Retinal pigment epithelial cell (primary cell): ENCODE measurements around the gene FBXO8.

Source experiments
- DNase-seq: peaks from one replicate; pipeline ENCODE4 v3.0.0-alpha.2; 2010; ENCODE audit warnings: low read depth
- H3K4me3 ChIP-seq: 2 replicates; pipeline ENCODE4 v1.5.1; 2011; ENCODE audit warnings: mild to moderate bottlenecking, low read length, control low read depth, moderate library complexity
- TF ChIP-seq, protein P1 (sequence below): conservative IDR thresholded peaks from 2 replicates; pipeline ENCODE4 v1.5.1; 2011; ENCODE audit warnings: low read depth, low read length, control low read depth, inconsistent platforms

The FBXO8 gene

DNA sequence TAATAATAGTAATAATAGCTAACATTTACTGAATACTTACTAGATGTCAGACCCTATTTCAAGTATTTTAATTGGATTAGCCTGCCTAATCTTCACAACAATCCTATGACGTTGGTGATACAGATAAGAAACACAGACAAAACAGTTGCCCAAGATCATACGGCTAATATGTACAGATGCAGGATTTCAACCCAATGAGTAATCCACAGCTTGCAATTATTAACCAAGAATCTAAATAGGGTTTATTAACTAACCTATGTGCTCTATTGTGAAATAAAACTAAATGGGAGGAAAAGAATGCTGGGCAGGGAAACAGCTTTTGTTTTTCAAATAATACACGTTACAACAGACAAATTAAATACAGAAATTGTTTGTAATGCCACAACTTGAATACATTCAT is 23.4 kb downstream of the FBXO8 start:
- TF ChIP-seq, protein P1, sequence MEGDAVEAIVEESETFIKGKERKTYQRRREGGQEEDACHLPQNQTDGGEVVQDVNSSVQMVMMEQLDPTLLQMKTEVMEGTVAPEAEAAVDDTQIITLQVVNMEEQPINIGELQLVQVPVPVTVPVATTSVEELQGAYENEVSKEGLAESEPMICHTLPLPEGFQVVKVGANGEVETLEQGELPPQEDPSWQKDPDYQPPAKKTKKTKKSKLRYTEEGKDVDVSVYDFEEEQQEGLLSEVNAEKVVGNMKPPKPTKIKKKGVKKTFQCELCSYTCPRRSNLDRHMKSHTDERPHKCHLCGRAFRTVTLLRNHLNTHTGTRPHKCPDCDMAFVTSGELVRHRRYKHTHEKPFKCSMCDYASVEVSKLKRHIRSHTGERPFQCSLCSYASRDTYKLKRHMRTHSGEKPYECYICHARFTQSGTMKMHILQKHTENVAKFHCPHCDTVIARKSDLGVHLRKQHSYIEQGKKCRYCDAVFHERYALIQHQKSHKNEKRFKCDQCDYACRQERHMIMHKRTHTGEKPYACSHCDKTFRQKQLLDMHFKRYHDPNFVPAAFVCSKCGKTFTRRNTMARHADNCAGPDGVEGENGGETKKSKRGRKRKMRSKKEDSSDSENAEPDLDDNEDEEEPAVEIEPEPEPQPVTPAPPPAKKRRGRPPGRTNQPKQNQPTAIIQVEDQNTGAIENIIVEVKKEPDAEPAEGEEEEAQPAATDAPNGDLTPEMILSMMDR, result no peak

DNA sequence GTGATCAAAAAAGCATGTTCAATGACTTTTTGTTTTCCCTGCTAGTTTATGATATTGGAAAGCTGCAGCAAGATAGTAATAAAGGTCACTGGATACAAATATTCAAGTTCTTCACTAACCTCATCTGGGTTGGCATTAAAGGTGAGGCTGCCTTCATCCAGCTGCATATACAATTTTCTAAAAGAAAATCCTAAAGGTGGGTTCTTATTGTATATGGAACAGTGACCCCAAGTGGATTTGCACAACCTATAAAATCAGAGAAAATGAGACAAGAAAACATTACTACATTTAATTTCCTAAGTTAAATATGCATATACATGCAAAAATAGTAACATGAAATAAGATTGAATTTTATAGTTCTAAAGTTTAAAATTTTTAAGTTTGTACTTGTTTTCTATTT is 23.9 kb downstream of the FBXO8 start:
- no peak overlapping the region for H3K4me3 ChIP-seq
- TF ChIP-seq, protein P1, result no peak
- DNase-seq, result no peak

More for the DNA sequence above, 23.4 kb downstream of the FBXO8 start:
- DNase-seq, result peak; percentile 97
- H3K4me3 ChIP-seq, result no peak overlapping the region

DNA sequence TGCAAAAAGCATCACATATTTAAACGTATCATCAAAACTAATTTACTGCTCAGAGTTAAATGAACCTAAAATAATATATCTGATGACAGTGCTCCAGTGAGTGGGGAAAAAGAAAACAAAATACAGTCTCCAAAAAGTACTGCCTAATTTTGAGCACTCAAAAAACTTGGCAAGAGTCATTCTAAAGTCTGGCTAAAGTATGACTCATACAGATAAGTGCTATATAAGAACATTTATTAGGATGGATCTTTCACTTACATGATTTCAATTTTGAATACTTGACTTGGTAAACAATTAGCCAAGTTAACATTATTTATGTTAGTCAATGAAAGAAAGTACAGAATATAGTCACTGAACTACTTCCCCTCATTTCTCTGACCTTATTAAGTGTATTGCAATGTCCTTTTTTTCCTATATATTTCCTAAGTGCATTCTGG is 27.2 kb downstream of the FBXO8 start:
- TF ChIP-seq, protein P1, result no peak
- peak; percentile 28 for DNase-seq
- H3K4me3 ChIP-seq, result no peak overlapping the region

DNA sequence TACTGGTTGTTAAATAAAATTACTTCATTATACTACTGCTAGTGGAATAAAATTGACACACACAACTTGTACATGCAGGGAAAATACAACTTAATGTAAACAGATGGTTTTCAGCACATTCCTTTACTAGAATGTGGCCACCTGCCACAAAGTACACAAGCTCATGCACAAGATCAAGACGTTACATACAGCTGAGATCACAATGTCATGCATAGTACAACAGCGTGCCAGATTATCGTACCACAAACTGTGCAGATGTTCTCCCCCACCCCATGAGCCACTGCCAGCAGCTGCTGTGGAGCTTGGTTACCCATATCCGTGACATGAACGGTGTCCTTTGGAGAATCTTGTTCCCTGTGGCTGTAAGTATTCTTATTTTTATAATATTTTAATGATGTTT is 27.7 kb downstream of the FBXO8 start:
- peak; percentile 87 for DNase-seq
- TF ChIP-seq, protein P1, result no peak
- H3K4me3 ChIP-seq, result no peak overlapping the region

DNA sequence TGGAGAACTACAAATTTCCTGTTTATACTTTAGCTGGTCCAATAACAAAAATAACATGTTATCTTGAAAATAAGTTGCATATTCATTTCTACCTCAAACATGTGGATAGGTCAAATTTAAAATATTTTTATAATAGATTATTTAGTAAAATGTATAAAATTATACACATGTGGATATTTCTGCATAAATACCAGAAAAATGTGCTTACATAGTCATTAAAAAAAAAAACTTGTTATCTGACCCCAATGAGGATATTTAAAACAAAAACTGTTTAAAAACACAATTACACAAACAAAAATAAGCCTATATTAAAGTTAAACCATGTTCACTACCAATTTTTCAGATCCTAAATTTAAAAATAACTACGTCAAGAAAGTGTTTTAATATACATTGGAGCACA is 28.1 kb downstream of the FBXO8 start:
- no peak for DNase-seq
- TF ChIP-seq, protein P1, result no peak
- no peak overlapping the region for H3K4me3 ChIP-seq

DNA sequence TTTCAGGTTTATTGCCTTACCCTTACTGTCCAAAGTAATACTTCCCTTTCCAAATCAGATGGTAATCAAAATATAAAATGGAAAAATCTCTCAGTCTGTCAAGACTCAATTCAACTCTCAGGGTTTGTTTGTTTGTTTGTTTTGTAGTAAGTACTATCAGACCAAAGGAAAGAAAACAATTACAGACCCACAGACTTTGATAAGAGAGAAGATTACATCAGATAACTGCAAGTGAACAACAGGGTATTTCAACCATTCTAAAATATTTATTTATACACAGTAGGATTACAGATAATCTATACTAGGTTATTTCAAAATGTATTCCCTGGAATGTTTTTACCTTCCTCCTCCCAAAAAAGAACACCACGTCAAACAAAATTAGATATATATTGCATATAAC is 28.9 kb downstream of the FBXO8 start:
- DNase-seq, result no peak
- TF ChIP-seq, protein P1, result no peak
- no peak overlapping the region for H3K4me3 ChIP-seq

DNA sequence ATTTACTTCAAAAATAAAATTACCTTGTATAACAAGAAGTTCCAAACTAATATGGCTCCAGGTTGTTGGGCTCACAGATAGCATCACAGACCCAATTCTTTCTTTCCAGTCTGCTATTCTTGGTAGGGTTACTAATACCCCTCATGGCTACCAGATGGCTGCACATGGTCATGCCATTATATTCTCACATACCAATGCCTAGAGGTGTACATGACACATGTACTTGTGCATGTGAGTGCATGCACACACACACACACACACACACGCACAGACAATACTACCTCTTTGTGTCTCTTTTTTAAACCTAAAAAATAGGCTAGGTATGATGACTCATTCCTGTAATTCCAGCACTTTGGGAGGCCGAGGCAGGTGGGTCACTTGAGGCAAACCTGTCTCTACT is 31.1 kb downstream of the FBXO8 start:
- TF ChIP-seq, protein P1, result no peak
- H3K4me3 ChIP-seq, result no peak overlapping the region
- no peak for DNase-seq
